Neural cell (in vitro differentiated cells): Measurements from ENCODE around the gene CMTM3.

Experiments
- CTCF ChIP-seq: fragments of 450-650 bp; IDR thresholded peaks from 2 replicates; pipeline ENCODE4 v1.5.1; 2014; ENCODE audit warnings: antibody characterized with exemption, mild to moderate bottlenecking, moderate library complexity; ENCODE audit not compliant: poor library complexity, severe bottlenecking
- EZH2 ChIP-seq: fragments of 200-600, 300-800 bp; shearing (Covaris generic), sonication (generic); IDR thresholded peaks from 2 replicates; pipeline ENCODE4 v1.6.1; 2014; ENCODE audit warnings: antibody characterized with exemption, low read length, borderline replicate concordance, mild to moderate bottlenecking; ENCODE audit not compliant: insufficient read depth, poor library complexity, severe bottlenecking
- POLR2AphosphoS5 ChIP-seq: IDR thresholded peaks from 2 replicates; pipeline ENCODE4 v1.6.1; 2012
- SMC3 ChIP-seq: fragments of 450-650 bp; conservative IDR thresholded peaks from 2 replicates; pipeline ENCODE4 v1.6.1; 2014; ENCODE audit warnings: antibody characterized with exemption, mild to moderate bottlenecking, moderate library complexity; ENCODE audit not compliant: poor library complexity
- TF ChIP-seq, protein P1 (sequence below): IDR thresholded peaks from 2 replicates; pipeline ENCODE4 v1.6.1; 2012; ENCODE audit warnings: borderline replicate concordance

DNA sequence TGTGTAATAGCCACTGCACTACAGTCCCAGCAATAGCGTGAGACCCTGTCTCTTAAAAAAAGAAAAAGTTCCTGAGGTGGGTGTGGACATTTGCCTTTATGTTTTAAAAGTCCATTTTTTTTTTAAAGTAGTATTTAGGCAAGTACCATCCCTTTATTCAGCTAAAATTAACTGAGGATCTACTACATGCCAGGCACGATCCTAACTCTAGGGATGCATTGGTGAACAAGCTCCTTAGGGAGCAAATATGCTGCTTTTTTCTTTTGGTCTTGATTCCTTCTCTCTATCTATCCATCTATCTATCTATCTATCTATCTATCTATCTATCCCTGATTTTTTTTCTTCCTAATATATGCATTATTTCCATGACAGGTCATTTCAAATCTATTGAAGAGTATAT is 44.7 kb downstream of the CMTM3 start:
- TF ChIP-seq POLR2AphosphoS5 (no peak), EZH2 (no peak), CTCF (no peak), SMC3 (no peak)
- TF ChIP-seq, protein P1, sequence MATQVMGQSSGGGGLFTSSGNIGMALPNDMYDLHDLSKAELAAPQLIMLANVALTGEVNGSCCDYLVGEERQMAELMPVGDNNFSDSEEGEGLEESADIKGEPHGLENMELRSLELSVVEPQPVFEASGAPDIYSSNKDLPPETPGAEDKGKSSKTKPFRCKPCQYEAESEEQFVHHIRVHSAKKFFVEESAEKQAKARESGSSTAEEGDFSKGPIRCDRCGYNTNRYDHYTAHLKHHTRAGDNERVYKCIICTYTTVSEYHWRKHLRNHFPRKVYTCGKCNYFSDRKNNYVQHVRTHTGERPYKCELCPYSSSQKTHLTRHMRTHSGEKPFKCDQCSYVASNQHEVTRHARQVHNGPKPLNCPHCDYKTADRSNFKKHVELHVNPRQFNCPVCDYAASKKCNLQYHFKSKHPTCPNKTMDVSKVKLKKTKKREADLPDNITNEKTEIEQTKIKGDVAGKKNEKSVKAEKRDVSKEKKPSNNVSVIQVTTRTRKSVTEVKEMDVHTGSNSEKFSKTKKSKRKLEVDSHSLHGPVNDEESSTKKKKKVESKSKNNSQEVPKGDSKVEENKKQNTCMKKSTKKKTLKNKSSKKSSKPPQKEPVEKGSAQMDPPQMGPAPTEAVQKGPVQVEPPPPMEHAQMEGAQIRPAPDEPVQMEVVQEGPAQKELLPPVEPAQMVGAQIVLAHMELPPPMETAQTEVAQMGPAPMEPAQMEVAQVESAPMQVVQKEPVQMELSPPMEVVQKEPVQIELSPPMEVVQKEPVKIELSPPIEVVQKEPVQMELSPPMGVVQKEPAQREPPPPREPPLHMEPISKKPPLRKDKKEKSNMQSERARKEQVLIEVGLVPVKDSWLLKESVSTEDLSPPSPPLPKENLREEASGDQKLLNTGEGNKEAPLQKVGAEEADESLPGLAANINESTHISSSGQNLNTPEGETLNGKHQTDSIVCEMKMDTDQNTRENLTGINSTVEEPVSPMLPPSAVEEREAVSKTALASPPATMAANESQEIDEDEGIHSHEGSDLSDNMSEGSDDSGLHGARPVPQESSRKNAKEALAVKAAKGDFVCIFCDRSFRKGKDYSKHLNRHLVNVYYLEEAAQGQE, result no peak
